GM21529 (cell line): Measurements from ENCODE around the gene BCL2.

Experiments
- ATAC-seq: cut with Tn5 transposase; IDR thresholded peaks from one replicate; pipeline ENCODE4 v1.9.1; 2021; ENCODE audit not compliant: unreplicated experiment

Gene BCL2

GRCh38 chr18:63148449-63149301 lies 170.9 kb downstream of the BCL2 start:
- ATAC-seq = no peak

- ATAC-seq = no peak
Measured at GRCh38 chr18:63147973-63148372, 171.6 kb downstream of the BCL2 start.

GRCh38 chr18:63146828-63147409 lies 172.7 kb downstream of the BCL2 start:
- ATAC-seq = no peak

- no peak for ATAC-seq
Measured at GRCh38 chr18:63145851-63146555, 173.6 kb downstream of the BCL2 start.

- ATAC-seq = no peak
Measured at GRCh38 chr18:63145166-63145850, 174.3 kb downstream of the BCL2 start.

- ATAC-seq = no peak
Measured at GRCh38 chr18:63144748-63145147, 174.8 kb downstream of the BCL2 start.

- no peak for ATAC-seq
Measured at GRCh38 chr18:63143330-63143771, 176.2 kb downstream of the BCL2 start.

GRCh38 chr18:63142594-63143225 lies 176.9 kb downstream of the BCL2 start:
- ATAC-seq = no peak

- peak; percentile 60 for ATAC-seq
Measured at GRCh38 chr18:63141778-63142176, 177.8 kb downstream of the BCL2 start.

- ATAC-seq = no peak
Measured at GRCh38 chr18:63140997-63141777, 178.4 kb downstream of the BCL2 start.

- ATAC-seq = no peak
Measured at GRCh38 chr18:63140038-63140450, 179.5 kb downstream of the BCL2 start.

GRCh38 chr18:63138436-63139340 lies 180.9 kb downstream of the BCL2 start:
- peak; percentile 48 for ATAC-seq

GRCh38 chr18:63137999-63138435 lies 181.6 kb downstream of the BCL2 start:
- ATAC-seq = no peak

- ATAC-seq = no peak
Measured at GRCh38 chr18:63135101-63135500, 184.5 kb downstream of the BCL2 start.

- no peak for ATAC-seq
Measured at GRCh38 chr18:63132819-63133200, 186.8 kb downstream of the BCL2 start.

- ATAC-seq = no peak
Measured at GRCh38 chr18:63131959-63132818, 187.4 kb downstream of the BCL2 start.

- peak; percentile 54 for ATAC-seq
Measured at GRCh38 chr18:63131106-63131958, 188.2 kb downstream of the BCL2 start.
